PFSK-1 (cell line): Measurements from ENCODE around the gene NFIB.

ENCODE experiments used
- FOXP2 ChIP-seq: optimal IDR thresholded peaks from 2 replicates; pipeline ENCODE3; 2011; ENCODE audit warnings: borderline replicate concordance, control low read depth, inconsistent platforms; ENCODE audit not compliant: insufficient read depth; ENCODE audit errors: extremely low read length, extremely low read depth
- POLR2AphosphoS5 ChIP-seq: IDR thresholded peaks from 2 replicates; pipeline ENCODE4 v1.6.1; 2012; ENCODE audit warnings: low read depth, mild to moderate bottlenecking, control low read depth, low read length, moderate library complexity
- SIN3A ChIP-seq: IDR thresholded peaks from 2 replicates; pipeline ENCODE4 v1.6.1; 2012; ENCODE audit warnings: mild to moderate bottlenecking, low read length, moderate library complexity, borderline replicate concordance; ENCODE audit not compliant: insufficient read depth
- TAF1 ChIP-seq: IDR thresholded peaks from 2 replicates; pipeline ENCODE4 v1.6.1; 2012; ENCODE audit warnings: low read length, control low read depth, borderline replicate concordance; ENCODE audit not compliant: insufficient read depth
- TF ChIP-seq, protein P1 (sequence below), 2 experiments: IDR thresholded peaks; 2 replicates each; pipeline versions ENCODE4 v1.6.1 to v1.8.0; 2011 to 2012; ENCODE audit warnings: low read depth in 2 of 2, low read length in 2 of 2, control low read depth in 1 of 2, inconsistent platforms in 1 of 2, mild to moderate bottlenecking in 1 of 2, moderate library complexity in 1 of 2; ENCODE audit not compliant: insufficient read depth in 1 of 2

Gene NFIB

GRCh38 chr9:14209399-14210345 lies 104.3 kb downstream of the NFIB start:
- TF ChIP-seq SIN3A (0 out of 2 replicates have a peak, but pooled peaks have one; percentile 80), TAF1 (peak; percentile 33; the same call in 1 of the 2 replicates), FOXP2 (no peak), POLR2AphosphoS5 (peak; percentile 60)
- TF ChIP-seq, protein P1, sequence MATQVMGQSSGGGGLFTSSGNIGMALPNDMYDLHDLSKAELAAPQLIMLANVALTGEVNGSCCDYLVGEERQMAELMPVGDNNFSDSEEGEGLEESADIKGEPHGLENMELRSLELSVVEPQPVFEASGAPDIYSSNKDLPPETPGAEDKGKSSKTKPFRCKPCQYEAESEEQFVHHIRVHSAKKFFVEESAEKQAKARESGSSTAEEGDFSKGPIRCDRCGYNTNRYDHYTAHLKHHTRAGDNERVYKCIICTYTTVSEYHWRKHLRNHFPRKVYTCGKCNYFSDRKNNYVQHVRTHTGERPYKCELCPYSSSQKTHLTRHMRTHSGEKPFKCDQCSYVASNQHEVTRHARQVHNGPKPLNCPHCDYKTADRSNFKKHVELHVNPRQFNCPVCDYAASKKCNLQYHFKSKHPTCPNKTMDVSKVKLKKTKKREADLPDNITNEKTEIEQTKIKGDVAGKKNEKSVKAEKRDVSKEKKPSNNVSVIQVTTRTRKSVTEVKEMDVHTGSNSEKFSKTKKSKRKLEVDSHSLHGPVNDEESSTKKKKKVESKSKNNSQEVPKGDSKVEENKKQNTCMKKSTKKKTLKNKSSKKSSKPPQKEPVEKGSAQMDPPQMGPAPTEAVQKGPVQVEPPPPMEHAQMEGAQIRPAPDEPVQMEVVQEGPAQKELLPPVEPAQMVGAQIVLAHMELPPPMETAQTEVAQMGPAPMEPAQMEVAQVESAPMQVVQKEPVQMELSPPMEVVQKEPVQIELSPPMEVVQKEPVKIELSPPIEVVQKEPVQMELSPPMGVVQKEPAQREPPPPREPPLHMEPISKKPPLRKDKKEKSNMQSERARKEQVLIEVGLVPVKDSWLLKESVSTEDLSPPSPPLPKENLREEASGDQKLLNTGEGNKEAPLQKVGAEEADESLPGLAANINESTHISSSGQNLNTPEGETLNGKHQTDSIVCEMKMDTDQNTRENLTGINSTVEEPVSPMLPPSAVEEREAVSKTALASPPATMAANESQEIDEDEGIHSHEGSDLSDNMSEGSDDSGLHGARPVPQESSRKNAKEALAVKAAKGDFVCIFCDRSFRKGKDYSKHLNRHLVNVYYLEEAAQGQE (IDR thresholded peaks at IDR 0.05; ENCODE audit: insufficient read depth in 1 of 2, low read depth in 2 of 2, low read length in 2 of 2): no peak; a peak in 1 of 4 replicates

DNA sequence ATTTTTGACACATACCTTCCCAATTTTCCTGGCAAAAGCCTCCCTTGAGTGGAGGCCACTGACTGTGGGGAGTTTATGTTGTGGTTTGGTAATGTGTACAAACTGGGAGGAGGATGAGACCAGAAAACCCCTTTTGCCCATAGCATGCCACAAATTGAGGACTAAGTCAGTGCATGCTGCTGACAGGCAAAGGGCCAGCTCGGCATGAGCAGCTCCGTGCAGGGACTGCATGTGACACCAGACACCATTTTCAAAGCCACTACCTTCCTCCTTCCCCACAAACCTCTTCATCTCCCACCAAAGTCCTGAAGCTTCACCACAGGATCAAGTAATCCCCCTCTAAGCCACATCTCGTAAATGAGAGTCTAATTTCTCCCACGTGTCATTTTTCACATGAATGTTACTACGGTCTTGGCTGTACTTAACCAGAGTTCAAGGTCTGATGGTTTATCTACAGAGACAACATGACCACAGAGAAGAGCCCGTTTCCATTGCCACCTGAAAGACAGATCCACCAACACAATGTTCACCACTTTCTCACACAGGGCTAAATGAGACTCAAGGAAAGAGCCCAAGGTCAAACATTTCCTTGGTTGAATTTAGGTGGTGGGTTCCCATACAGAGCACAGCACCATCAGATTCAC lies 106.5 kb downstream of the NFIB start:
- TF ChIP-seq SIN3A (no peak), FOXP2 (no peak), TAF1 (no peak), POLR2AphosphoS5 (no peak)
- TF ChIP-seq, protein P1 (IDR thresholded peaks at IDR 0.05; ENCODE audit: insufficient read depth in 1 of 2, low read depth in 2 of 2, low read length in 2 of 2): no peak

GRCh38 chr9:14205463-14205862 lies 108.5 kb downstream of the NFIB start:
- TF ChIP-seq, protein P1 (IDR thresholded peaks at IDR 0.05; ENCODE audit: insufficient read depth in 1 of 2, low read depth in 2 of 2, low read length in 2 of 2): no peak
- TF ChIP-seq POLR2AphosphoS5 (no peak), TAF1 (no peak), FOXP2 (no peak), SIN3A (no peak)

- TF ChIP-seq SIN3A (no peak), POLR2AphosphoS5 (no peak), TAF1 (no peak), FOXP2 (no peak)
- TF ChIP-seq, protein P1 (IDR thresholded peaks at IDR 0.05; ENCODE audit: insufficient read depth in 1 of 2, low read depth in 2 of 2, low read length in 2 of 2): no peak
Observed at GRCh38 chr9:14203356-14204056, 110.4 kb downstream of the NFIB start.
